HCT116 (cell line): ENCODE measurements around the gene MYO1F. TPM values are rescaled to one million over a fixed set of nuclear protein-coding genes. Genes with fewer than 3 reads are reported as not detected.

Experiments
- ATAC-seq: fragments of 200-7000 bp; cut with Tn5 transposase; 2 replicates; pipeline ENCODE4 v1.9.1; 2020; ENCODE audit warnings: mild to moderate bottlenecking, moderate library complexity
- BruUV-seq: library from RNA; stranded (reverse); fragments of 400-500 nt; replicated peaks from 2 replicates; lab custom pipeline; 2021; lab: Mats Ljungman, UMichigan
- CTCF ChIA-PET: fragments of 300-600 bp; sonication (Branson Sonifier 250); formaldehyde crosslinking; loops from one replicate; lab custom pipeline; 2021; ENCODE audit warnings: antibody characterized with exemption; lab: Charles Lee
- POLR2A ChIA-PET: fragments of 300-600, 350-600 bp; sonication (Branson Sonifier 250); formaldehyde crosslinking; loops from one replicate; lab custom pipeline; 2021; ENCODE audit warnings: antibody characterized with exemption; lab: Charles Lee
- RAD21 ChIA-PET, 2 experiments: fragments of 300-600 bp; sonication (Branson Sonifier 250); formaldehyde crosslinking; loops; one replicate each; lab custom pipeline; 2023; ENCODE audit warnings: low total read pairs in 2 of 2; ENCODE audit not compliant: uncharacterized antibody in 2 of 2, unreplicated experiment in 2 of 2, low non-redundant PET in 1 of 2; lab: Charles Lee
- DNase-seq: peaks from one replicate; pipeline ENCODE4 v3.0.0-alpha.2; 2010; ENCODE audit warnings: low read depth, low spot score
- H2AFZ ChIP-seq: fragments of 200-600 bp; shearing (Covaris generic), sonication (generic); 2 replicates; pipeline ENCODE4 v1.6.1; 2017; ENCODE audit warnings: low read depth, mixed run types, mixed read lengths, antibody characterized with exemption, low read length; ENCODE audit not compliant: poor library complexity, severe bottlenecking
- H3K27ac ChIP-seq: 2 replicates; pipeline ENCODE4 v1.5.1; 2012; ENCODE audit warnings: low read depth, low read length
- H3K27me3 ChIP-seq: fragments of 200-600 bp; sonication (generic); 2 replicates; pipeline ENCODE4 v1.6.1; 2016; ENCODE audit warnings: mixed run types, low read length, mixed read lengths; ENCODE audit not compliant: insufficient read depth
- H3K36me3 ChIP-seq, 2 experiments: fragments of 200-500 bp in 1 of 2; fragments of 200-600 bp in 1 of 2; sonication (Bioruptor generic) in 1 of 2; sonication (generic) in 1 of 2; 2 replicates each; pipeline versions ENCODE4 v1.5.1 to v1.6.1; 2014 to 2016; ENCODE audit warnings: low read length in 2 of 2, inconsistent platforms in 1 of 2, mixed read lengths in 1 of 2, mixed run types in 1 of 2; ENCODE audit not compliant: insufficient read depth in 2 of 2, control insufficient read depth in 1 of 2
- H3K4me1 ChIP-seq, 2 experiments: fragments of 200-600 bp in 1 of 2; sonication (generic) in 1 of 2; 2 replicates each; pipeline versions ENCODE4 v1.5.1 to v1.6.1; 2012 to 2017; ENCODE audit warnings: low read length in 2 of 2, inconsistent platforms in 1 of 2, mild to moderate bottlenecking in 1 of 2, mixed read lengths in 1 of 2, mixed run types in 1 of 2, moderate library complexity in 1 of 2; ENCODE audit not compliant: insufficient read depth in 2 of 2, control insufficient read depth in 1 of 2
- H3K4me2 ChIP-seq: fragments of 200-600 bp; sonication (generic); 2 replicates; pipeline ENCODE4 v1.6.1; 2017; ENCODE audit warnings: mixed run types, low read length, mixed read lengths
- H3K4me3 ChIP-seq, 2 experiments: fragments of 200-600 bp in 1 of 2; sonication (generic) in 1 of 2; replicated peaks in 1 of 2; 2 replicates each; pipeline ENCODE4 v1.5.1; 2011 to 2016; ENCODE audit warnings: low read length in 2 of 2, control low read depth in 1 of 2, low read depth in 1 of 2, mild to moderate bottlenecking in 1 of 2, mixed read lengths in 1 of 2, mixed run types in 1 of 2
- H3K79me2 ChIP-seq: fragments of 200-600 bp; sonication (generic); 2 replicates; pipeline ENCODE4 v1.6.1; 2017; ENCODE audit warnings: mild to moderate bottlenecking, mixed run types, low read length, moderate library complexity, mixed read lengths; ENCODE audit not compliant: insufficient read depth
- H3K9ac ChIP-seq: fragments of 200-600 bp; sonication (generic); 2 replicates; pipeline ENCODE4 v1.6.1; 2016; ENCODE audit warnings: low read length, mixed read lengths
- H3K9me2 ChIP-seq: fragments of 200-600 bp; sonication (generic), shearing (Covaris generic); 2 replicates; pipeline ENCODE4 v1.6.1; 2017; ENCODE audit warnings: mixed run types, mild to moderate bottlenecking, moderate library complexity; ENCODE audit not compliant: insufficient read depth
- H3K9me3 ChIP-seq, 2 experiments: fragments of 200-500 bp in 1 of 2; fragments of 200-600 bp in 1 of 2; sonication (Bioruptor generic) in 1 of 2; sonication (generic) in 1 of 2; 2 replicates each; pipeline ENCODE4 v1.6.1; 2014 to 2017; ENCODE audit warnings: low read length in 2 of 2, mixed read lengths in 2 of 2, inconsistent platforms in 1 of 2, low read depth in 1 of 2, mild to moderate bottlenecking in 1 of 2, mixed run types in 1 of 2, moderate library complexity in 1 of 2; ENCODE audit not compliant: control insufficient read depth in 1 of 2, insufficient read depth in 1 of 2
- H4K20me1 ChIP-seq: fragments of 200-600 bp; sonication (generic), shearing (Covaris generic); 2 replicates; pipeline ENCODE4 v1.6.1; 2017; ENCODE audit warnings: mixed run types, mild to moderate bottlenecking, moderate library complexity; ENCODE audit not compliant: insufficient read depth
- CBX3 ChIP-seq: IDR thresholded peaks from 2 replicates; pipeline ENCODE4 v1.6.1; 2012; ENCODE audit warnings: low read depth
- CEBPB ChIP-seq: IDR thresholded peaks from 2 replicates; pipeline ENCODE4 v1.6.1; 2012; ENCODE audit warnings: low read depth
- ELF1 ChIP-seq: IDR thresholded peaks from 2 replicates; pipeline ENCODE4 v1.6.1; 2012; ENCODE audit warnings: low read depth, borderline replicate concordance
- MAX ChIP-seq: IDR thresholded peaks from 2 replicates; pipeline ENCODE4 v1.6.1; 2012
- POLR2AphosphoS5 ChIP-seq: IDR thresholded peaks from 2 replicates; pipeline ENCODE4 v1.6.1; 2011; ENCODE audit warnings: mild to moderate bottlenecking, low read depth, low read length, moderate library complexity
- SIN3A ChIP-seq: IDR thresholded peaks from 2 replicates; pipeline ENCODE4 v1.6.1; 2012; ENCODE audit warnings: low read depth
- SRF ChIP-seq: IDR thresholded peaks from 2 replicates; pipeline ENCODE4 v1.6.1; 2012; ENCODE audit warnings: low read depth
- YY1 ChIP-seq: IDR thresholded peaks from 2 replicates; pipeline ENCODE4 v1.6.1; 2011; ENCODE audit warnings: low read length, low read depth, moderate library complexity, mild to moderate bottlenecking; ENCODE audit not compliant: insufficient replicate concordance; ENCODE audit errors: extremely low read depth
- ZNF274 ChIP-seq: fragments of 200-500 bp; sonication (Bioruptor generic); IDR thresholded peaks from 2 replicates; pipeline ENCODE4 v1.6.1; 2014; ENCODE audit warnings: mild to moderate bottlenecking, low read depth, low read length, inconsistent platforms
- intact Hi-C: fragments of 100-400 bp; cut with micrococcal nuclease; formaldehyde crosslinking; loops from 2 replicates; pipeline ENCODE4 v1.10.0; 2022
- total RNA-seq: library from RNA; stranded (reverse); gene quantifications from one replicate; pipeline ENCODE4 v1.2.1, GENCODE V29; 2021; ENCODE audit not compliant: unreplicated experiment
- TF ChIP-seq, protein P1 (sequence below), 3 experiments: fragments of 200-600 bp in 1 of 3; sonication (generic) in 1 of 3; IDR thresholded peaks in 2 of 3; conservative IDR thresholded peaks in 1 of 3; 2 replicates each; pipeline ENCODE4 v1.5.1; 2012 to 2017; ENCODE audit warnings: low read depth in 2 of 3, low read length in 2 of 3, antibody characterized with exemption in 1 of 3, borderline replicate concordance in 1 of 3, control low read depth in 1 of 3, mild to moderate bottlenecking in 1 of 3, mixed read lengths in 1 of 3, mixed run types in 1 of 3, moderate library complexity in 1 of 3; ENCODE audit not compliant: insufficient read depth in 1 of 3

Gene MYO1F
- total RNA-seq, 1 experiment from 2014 or later: 0.39 TPM

- TF ChIP-seq CBX3: no peak
- TF ChIP-seq CEBPB: no peak
- TF ChIP-seq ZNF274: no peak
- TF ChIP-seq, protein P1, sequence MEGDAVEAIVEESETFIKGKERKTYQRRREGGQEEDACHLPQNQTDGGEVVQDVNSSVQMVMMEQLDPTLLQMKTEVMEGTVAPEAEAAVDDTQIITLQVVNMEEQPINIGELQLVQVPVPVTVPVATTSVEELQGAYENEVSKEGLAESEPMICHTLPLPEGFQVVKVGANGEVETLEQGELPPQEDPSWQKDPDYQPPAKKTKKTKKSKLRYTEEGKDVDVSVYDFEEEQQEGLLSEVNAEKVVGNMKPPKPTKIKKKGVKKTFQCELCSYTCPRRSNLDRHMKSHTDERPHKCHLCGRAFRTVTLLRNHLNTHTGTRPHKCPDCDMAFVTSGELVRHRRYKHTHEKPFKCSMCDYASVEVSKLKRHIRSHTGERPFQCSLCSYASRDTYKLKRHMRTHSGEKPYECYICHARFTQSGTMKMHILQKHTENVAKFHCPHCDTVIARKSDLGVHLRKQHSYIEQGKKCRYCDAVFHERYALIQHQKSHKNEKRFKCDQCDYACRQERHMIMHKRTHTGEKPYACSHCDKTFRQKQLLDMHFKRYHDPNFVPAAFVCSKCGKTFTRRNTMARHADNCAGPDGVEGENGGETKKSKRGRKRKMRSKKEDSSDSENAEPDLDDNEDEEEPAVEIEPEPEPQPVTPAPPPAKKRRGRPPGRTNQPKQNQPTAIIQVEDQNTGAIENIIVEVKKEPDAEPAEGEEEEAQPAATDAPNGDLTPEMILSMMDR (IDR thresholded peaks at IDR 0.05 in 2 of 3, conservative IDR thresholded peaks at IDR 0.05 in 1 of 3; ENCODE audit: borderline replicate concordance in 1 of 3, insufficient read depth in 1 of 3, low read depth in 2 of 3, low read length in 2 of 3): no peak
- TF ChIP-seq POLR2AphosphoS5: no peak
Measured at GRCh38 chr19:8600064-8600463, 22.8 kb upstream of the MYO1F start (continued).

DNA sequence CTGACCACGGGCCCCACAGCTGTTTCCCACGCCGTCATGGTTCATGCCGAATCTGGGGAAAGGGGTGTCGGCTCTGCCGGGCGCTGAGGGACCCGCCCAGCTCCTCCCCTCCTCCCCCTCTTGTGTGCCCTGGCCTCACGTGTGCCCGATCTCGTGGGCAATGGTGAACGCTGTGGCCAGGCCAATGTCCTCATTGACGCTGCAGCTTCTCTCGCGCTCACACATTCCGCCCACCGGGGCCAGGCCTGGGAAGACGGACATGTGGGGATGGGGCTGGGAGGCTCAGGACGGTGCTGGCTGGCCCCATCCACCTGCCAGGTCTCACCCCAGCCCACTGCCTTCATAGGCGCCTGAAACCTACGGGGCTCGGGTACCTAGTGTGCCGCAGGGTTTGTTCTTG is 18.9 kb upstream of the MYO1F start:
- H3K9me2 ChIP-seq: no peaks in the 10 kb centered on the region
- intact Hi-C loops: no loop called here
- no peak overlapping the region for H2AFZ ChIP-seq
- H3K79me2 ChIP-seq: no peaks in the 10 kb centered on the region
- H3K9me3 ChIP-seq: peaks cover 0 to 4% of the 10 kb centered on the region in 2 experiments; a peak in 2 of 4 replicates
- no peak for TF ChIP-seq SIN3A
- TF ChIP-seq SRF: no peak
- TF ChIP-seq MAX: no peak
- no peak for TF ChIP-seq ELF1
- no peak for TF ChIP-seq YY1
- TF ChIP-seq, protein P1 (IDR thresholded peaks at IDR 0.05 in 2 of 3, conservative IDR thresholded peaks at IDR 0.05 in 1 of 3; ENCODE audit: borderline replicate concordance in 1 of 3, insufficient read depth in 1 of 3, low read depth in 2 of 3, low read length in 2 of 3): no peak
- no TSS peak for BruUV-seq
- no peaks in the 10 kb centered on the region for H4K20me1 ChIP-seq
- CTCF ChIA-PET: interaction anchor here (1.2 to 3.7 kb wide), 3 partner anchors 10 to 18 kb away, joined by 3 to 20 read pairs (median 12); no protein-coding TSS in a partner anchor
- no peak overlapping the region for H3K4me3 ChIP-seq
- H3K4me1 ChIP-seq: peaks cover 3 to 5% of the 10 kb centered on the region in 2 experiments; a peak in 2 of 4 replicates
- POLR2A ChIA-PET: no interaction called here
- no peak overlapping the region for H3K9ac ChIP-seq
- ATAC-seq (no peak), DNase-seq (no peak)
- no peaks in the 10 kb centered on the region for H3K36me3 ChIP-seq
- H3K4me2 ChIP-seq: no peak overlapping the region
- RAD21 ChIA-PET: no interaction called here
- H3K27me3 ChIP-seq: no peaks in the 10 kb centered on the region
- no peak overlapping the region for H3K27ac ChIP-seq
